ENCODE data around the gene LNX1. TPM values are rescaled to one million over a fixed set of nuclear protein-coding genes. Genes with fewer than 3 reads are reported as not detected.

LNX1 gene
- polyA plus RNA-seq, 2 of the 4 experiments (the other 2 are of a cell fraction) = 0.04 to 0.14 TPM

GRCh38 chr4:53562409-53562808 lies 28.9 kb downstream of the LNX1 start:
- Histone ChIP-seq H3K27ac (no peak overlapping the region), H3K4me2 (no peak overlapping the region), H3K4me1 (no peaks in the 10 kb centered on the region), H3K9me3 (no peaks in the 10 kb centered on the region), H3K4me3 (no peak overlapping the region)
- DNase-seq (ENCODE audit: low read depth in 1 of 2, low spot score in 1 of 2) = no peak
- no peak for TF ChIP-seq BHLHE40 (IDR thresholded peaks at IDR 0.05; ENCODE audit: low read depth, low read length)
- TF ChIP-seq ESRRA (IDR thresholded peaks at IDR 0.05; ENCODE audit: borderline replicate concordance, low read length) = no peak
- TF ChIP-seq HOXA7 (CRISPR knock-in tag; IDR thresholded peaks at IDR 0.05) = no peak
- no peak for TF ChIP-seq NR3C1 (IDR thresholded peaks at IDR 0.05)
- no peak for TF ChIP-seq MAX (IDR thresholded peaks at IDR 0.05)
- TF ChIP-seq FOSB (CRISPR knock-in tag; IDR thresholded peaks at IDR 0.05) = no peak
- no peak for TF ChIP-seq ZC3H11A (IDR thresholded peaks at IDR 0.05)
- no peak for TF ChIP-seq CBX2 (IDR thresholded peaks at IDR 0.05; ENCODE audit: borderline replicate concordance, low read depth)
- TF ChIP-seq MAZ (IDR thresholded peaks at IDR 0.05; ENCODE audit: borderline replicate concordance, low read depth, low read length) = no peak
- TF ChIP-seq MAFK (IDR thresholded peaks at IDR 0.05; ENCODE audit: partially characterized antibody) = no peak
- TF ChIP-seq SREBF2 (IDR thresholded peaks at IDR 0.05) = no peak
- no peak for ATAC-seq
- FAIRE-seq = no peak
- ChIA-PET CTCF (no interaction called here), POLR2A (no interaction called here)
- WGBS (ENCODE audit: missing lambda C conversion rate) = 50% methylated on average over 2 of the region's 2 CpGs

- Histone ChIP-seq H3K4me3 (no peak overlapping the region), H3K4me1 (no peaks in the 10 kb centered on the region), H3K4me2 (no peak overlapping the region), H3K27ac (no peak overlapping the region), H3K9me3 (no peaks in the 10 kb centered on the region)
- no peak for ATAC-seq
- TF ChIP-seq CBX2 (IDR thresholded peaks at IDR 0.05; ENCODE audit: borderline replicate concordance, low read depth) (no peak), HOXB13 (CRISPR knock-in tag; IDR thresholded peaks at IDR 0.05; ENCODE audit: low read depth) (no peak), HOXA7 (CRISPR knock-in tag; IDR thresholded peaks at IDR 0.05) (no peak), CTCF (IDR thresholded peaks at IDR 0.05) (no peak), REST (IDR thresholded peaks at IDR 0.05) (no peak), SREBF2 (IDR thresholded peaks at IDR 0.05) (no peak), ZSCAN20 (CRISPR knock-in tag; IDR thresholded peaks at IDR 0.05) (no peak), KDM1A (IDR thresholded peaks at IDR 0.05; ENCODE audit: low read depth) (no peak), RFX5 (IDR thresholded peaks at IDR 0.05) (no peak), ZC3H11A (IDR thresholded peaks at IDR 0.05) (no peak), USF2 (IDR thresholded peaks at IDR 0.05) (no peak), TFCP2L1 (CRISPR knock-in tag; IDR thresholded peaks at IDR 0.05) (no peak), PHF8 (IDR thresholded peaks at IDR 0.05; ENCODE audit: borderline replicate concordance, low read depth) (no peak), JUN (IDR thresholded peaks at IDR 0.05) (no peak), BHLHE40 (IDR thresholded peaks at IDR 0.05; ENCODE audit: low read depth, low read length) (no peak), MAFK (IDR thresholded peaks at IDR 0.05; ENCODE audit: partially characterized antibody) (no peak)
- FAIRE-seq = no peak
- POLR2A ChIA-PET = no interaction called here
- CTCF ChIA-PET = no interaction called here
- WGBS (ENCODE audit: missing lambda C conversion rate) = 49% methylated on average over 3 of the region's 3 CpGs
- DNase-seq (ENCODE audit: low read depth in 1 of 2, low spot score in 1 of 2) = no peak
Observed at GRCh38 chr4:53559021-53559620, 32.2 kb downstream of the LNX1 start.
